PC-9 (cell line): ENCODE results near the gene STUM.

ENCODE experiments used
- CTCF ChIP-seq: fragments of 200-600 bp; sonication (generic); conservative IDR thresholded peaks from 2 replicates; pipeline ENCODE4 v1.6.1; 2017; ENCODE audit warnings: mixed run types, antibody characterized with exemption, mild to moderate bottlenecking, moderate library complexity
- EZH2 ChIP-seq: fragments of 200-600 bp; sonication (generic); IDR thresholded peaks from 2 replicates; pipeline ENCODE4 v1.8.0; 2017; ENCODE audit warnings: antibody characterized with exemption, low read depth

GRCh38 chr1:226563666-226564065, 15.1 kb downstream of the STUM start:
- no peak for TF ChIP-seq CTCF
- TF ChIP-seq EZH2, result no peak
